Loucy (cell line): Measurements from ENCODE around the gene GPR17.

ENCODE experiments used
- H2AFZ ChIP-seq: fragments of 200-600 bp; sonication (generic); 2 replicates; pipeline ENCODE4 v1.6.0; 2016; ENCODE audit warnings: antibody characterized with exemption, mild to moderate bottlenecking, low read length, moderate library complexity
- H3F3A ChIP-seq: fragments of 200-600 bp; 2 replicates; pipeline ENCODE4 v1.6.0; 2016; ENCODE audit warnings: antibody characterized with exemption, low read depth, mild to moderate bottlenecking
- H3K27me3 ChIP-seq: fragments of 200-600 bp; sonication (generic); 2 replicates; pipeline ENCODE4 v1.6.1; 2014; ENCODE audit warnings: low read length, mild to moderate bottlenecking; ENCODE audit not compliant: insufficient read depth, poor library complexity, severe bottlenecking
- H3K36me3 ChIP-seq: fragments of 200-600 bp; sonication (generic); 2 replicates; pipeline ENCODE4 v1.6.1; 2016; ENCODE audit warnings: low read length; ENCODE audit not compliant: insufficient read depth
- H3K4me1 ChIP-seq: fragments of 200-600 bp; sonication (generic); 2 replicates; pipeline ENCODE4 v1.5.1; 2014; ENCODE audit warnings: low read length, mild to moderate bottlenecking; ENCODE audit not compliant: insufficient read depth, poor library complexity, severe bottlenecking
- H3K4me2 ChIP-seq: fragments of 200-600 bp; sonication (generic); 2 replicates; pipeline ENCODE4 v1.6.0; 2014; ENCODE audit warnings: antibody characterized with exemption, low read length, low read depth, mild to moderate bottlenecking; ENCODE audit not compliant: poor library complexity, severe bottlenecking
- H3K4me3 ChIP-seq: fragments of 200-600 bp; sonication (generic); 2 replicates; pipeline ENCODE4 v1.5.1; 2014; ENCODE audit warnings: low read length, mild to moderate bottlenecking, mixed read lengths; ENCODE audit not compliant: poor library complexity, severe bottlenecking
- H3K79me2 ChIP-seq: fragments of 200-600 bp; sonication (generic); 2 replicates; pipeline ENCODE4 v1.6.1; 2014; ENCODE audit warnings: low read length; ENCODE audit not compliant: insufficient read depth
- H3K9ac ChIP-seq: fragments of 200-600 bp; sonication (generic); 2 replicates; pipeline ENCODE4 v1.6.0; 2014; ENCODE audit warnings: mild to moderate bottlenecking, low read depth, low read length, moderate library complexity; ENCODE audit not compliant: poor library complexity, severe bottlenecking
- H3K9me2 ChIP-seq: fragments of 200-600 bp; sonication (generic); replicated peaks from 2 replicates; pipeline ENCODE4 v1.6.1; 2016; ENCODE audit warnings: low read depth, low read length, mixed read lengths
- H3K9me3 ChIP-seq: fragments of 200-600 bp; sonication (generic); 2 replicates; pipeline ENCODE4 v1.6.1; 2014; ENCODE audit warnings: mild to moderate bottlenecking, antibody characterized with exemption, low read length, low read depth; ENCODE audit not compliant: insufficient read depth
- H4K20me1 ChIP-seq: fragments of 200-600 bp; sonication (generic); 2 replicates; pipeline ENCODE4 v1.6.0; 2014; ENCODE audit warnings: antibody characterized with exemption, low read length, mild to moderate bottlenecking; ENCODE audit not compliant: insufficient read depth, poor library complexity, severe bottlenecking
- EZH2phosphoT487 ChIP-seq: fragments of 200-600 bp; IDR thresholded peaks from 2 replicates; pipeline ENCODE4 v1.6.1; 2018; ENCODE audit warnings: antibody characterized with exemption, mild to moderate bottlenecking, moderate library complexity, borderline replicate concordance
- TF ChIP-seq, protein P1 (sequence below): fragments of 200-600 bp; sonication (generic); conservative IDR thresholded peaks from 2 replicates; pipeline ENCODE4 v1.5.1; 2014; ENCODE audit warnings: mild to moderate bottlenecking, antibody characterized with exemption, low read length

Gene GPR17

DNA sequence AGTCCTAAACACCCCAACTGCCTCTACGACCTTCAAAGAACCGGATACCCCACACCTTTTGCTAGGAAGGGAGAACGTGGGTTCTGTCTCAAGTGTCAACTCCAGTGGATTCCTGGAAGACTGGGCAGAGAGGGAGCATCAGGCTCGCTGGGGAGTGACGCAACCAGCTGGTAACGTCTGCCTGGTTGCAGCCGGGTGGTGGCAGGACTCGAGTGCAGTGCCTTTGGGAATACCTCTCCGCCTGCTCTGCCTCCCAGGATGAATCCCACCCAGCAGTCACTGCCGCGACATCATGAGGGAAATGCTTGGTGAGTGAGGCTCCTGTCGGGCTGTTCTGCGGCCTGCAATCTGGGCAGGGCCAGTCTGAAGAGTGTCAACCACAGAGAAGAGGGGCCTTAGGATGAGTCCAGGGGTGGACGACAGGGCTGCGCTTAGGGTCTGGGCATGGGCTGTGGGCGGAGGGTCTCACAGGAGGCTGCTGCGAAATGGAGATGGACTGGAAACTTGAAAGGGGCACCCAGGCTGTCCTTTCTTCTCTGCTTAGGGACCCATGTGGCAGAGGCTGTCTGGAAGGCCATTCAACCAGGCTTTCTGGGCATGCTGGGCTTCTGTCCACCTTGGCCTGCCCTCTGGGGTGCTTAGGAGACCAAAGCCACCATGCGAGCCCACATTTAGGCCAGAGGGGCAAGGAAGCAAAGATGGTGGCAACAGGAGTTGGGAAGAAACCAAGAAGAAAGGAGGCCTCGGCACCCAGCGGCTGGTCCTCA, 12.9 kb downstream of the GPR17 start:
- TF ChIP-seq, protein P1, sequence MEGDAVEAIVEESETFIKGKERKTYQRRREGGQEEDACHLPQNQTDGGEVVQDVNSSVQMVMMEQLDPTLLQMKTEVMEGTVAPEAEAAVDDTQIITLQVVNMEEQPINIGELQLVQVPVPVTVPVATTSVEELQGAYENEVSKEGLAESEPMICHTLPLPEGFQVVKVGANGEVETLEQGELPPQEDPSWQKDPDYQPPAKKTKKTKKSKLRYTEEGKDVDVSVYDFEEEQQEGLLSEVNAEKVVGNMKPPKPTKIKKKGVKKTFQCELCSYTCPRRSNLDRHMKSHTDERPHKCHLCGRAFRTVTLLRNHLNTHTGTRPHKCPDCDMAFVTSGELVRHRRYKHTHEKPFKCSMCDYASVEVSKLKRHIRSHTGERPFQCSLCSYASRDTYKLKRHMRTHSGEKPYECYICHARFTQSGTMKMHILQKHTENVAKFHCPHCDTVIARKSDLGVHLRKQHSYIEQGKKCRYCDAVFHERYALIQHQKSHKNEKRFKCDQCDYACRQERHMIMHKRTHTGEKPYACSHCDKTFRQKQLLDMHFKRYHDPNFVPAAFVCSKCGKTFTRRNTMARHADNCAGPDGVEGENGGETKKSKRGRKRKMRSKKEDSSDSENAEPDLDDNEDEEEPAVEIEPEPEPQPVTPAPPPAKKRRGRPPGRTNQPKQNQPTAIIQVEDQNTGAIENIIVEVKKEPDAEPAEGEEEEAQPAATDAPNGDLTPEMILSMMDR, result no peak
- no peak for TF ChIP-seq EZH2phosphoT487
- H3K9me2 ChIP-seq, result no peaks in the 10 kb centered on the region
- no peak overlapping the region for H3K4me3 ChIP-seq
- H4K20me1 ChIP-seq, result no peaks in the 10 kb centered on the region
- no peaks in the 10 kb centered on the region for H3K27me3 ChIP-seq
- H3K4me1 ChIP-seq, result no peaks in the 10 kb centered on the region
- H3K9ac ChIP-seq, result no peak overlapping the region
- no peaks in the 10 kb centered on the region for H3F3A ChIP-seq
- H3K4me2 ChIP-seq, result no peak overlapping the region
- H2AFZ ChIP-seq, result no peak overlapping the region
- no peaks in the 10 kb centered on the region for H3K36me3 ChIP-seq
- H3K9me3 ChIP-seq, result no peaks in the 10 kb centered on the region
- no peaks in the 10 kb centered on the region for H3K79me2 ChIP-seq

DNA sequence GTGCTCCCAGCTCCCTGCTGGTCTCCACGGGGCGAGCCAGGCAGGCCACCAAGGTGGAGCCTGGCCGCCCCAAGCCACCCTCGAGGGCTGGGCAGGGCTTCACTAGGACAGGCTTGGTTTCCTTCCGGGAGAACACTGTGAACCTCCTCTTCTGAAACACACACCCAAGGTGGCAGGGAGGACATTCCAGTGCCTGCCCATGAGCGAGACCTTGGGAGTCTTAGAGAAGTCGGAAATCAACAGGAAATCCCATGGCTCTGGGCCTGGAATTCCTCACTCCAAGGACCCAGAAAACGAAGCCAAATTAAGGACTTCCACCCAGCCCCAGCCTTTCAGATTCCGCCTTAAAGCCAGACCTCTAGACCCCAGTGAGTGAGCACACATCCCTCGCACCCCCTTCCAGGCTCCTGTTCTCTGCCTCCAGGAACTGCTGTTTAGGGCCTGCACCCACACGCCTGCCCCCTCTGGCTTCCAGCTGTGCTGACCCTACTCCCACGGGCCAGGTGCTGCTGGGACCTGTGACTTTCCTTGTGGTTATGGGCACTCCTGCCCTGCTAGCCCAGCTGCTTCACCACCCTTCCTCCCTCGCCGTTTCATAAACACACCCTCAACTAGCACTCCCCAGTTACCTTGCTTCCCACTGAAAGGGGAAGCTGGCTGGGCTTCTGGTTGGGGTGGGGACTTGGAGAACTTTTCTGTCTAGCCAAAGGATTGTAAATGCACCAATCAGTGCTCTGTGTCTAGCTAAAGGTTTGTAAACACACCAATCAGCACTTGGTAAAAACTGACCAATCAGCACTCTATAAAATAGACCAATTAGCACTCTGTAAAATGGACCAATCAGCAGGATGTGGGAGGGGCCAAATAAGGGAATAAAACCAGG, 13.7 kb downstream of the GPR17 start:
- Histone ChIP-seq H2AFZ (no peak overlapping the region), H3F3A (no peaks in the 10 kb centered on the region), H3K4me3 (no peak overlapping the region), H4K20me1 (no peaks in the 10 kb centered on the region), H3K9me3 (no peaks in the 10 kb centered on the region), H3K4me1 (no peaks in the 10 kb centered on the region), H3K36me3 (no peaks in the 10 kb centered on the region), H3K27me3 (no peaks in the 10 kb centered on the region), H3K79me2 (no peaks in the 10 kb centered on the region), H3K9ac (no peak overlapping the region), H3K9me2 (no peaks in the 10 kb centered on the region), H3K4me2 (no peak overlapping the region)
- TF ChIP-seq, protein P1, result no peak
- TF ChIP-seq EZH2phosphoT487, result no peak

DNA sequence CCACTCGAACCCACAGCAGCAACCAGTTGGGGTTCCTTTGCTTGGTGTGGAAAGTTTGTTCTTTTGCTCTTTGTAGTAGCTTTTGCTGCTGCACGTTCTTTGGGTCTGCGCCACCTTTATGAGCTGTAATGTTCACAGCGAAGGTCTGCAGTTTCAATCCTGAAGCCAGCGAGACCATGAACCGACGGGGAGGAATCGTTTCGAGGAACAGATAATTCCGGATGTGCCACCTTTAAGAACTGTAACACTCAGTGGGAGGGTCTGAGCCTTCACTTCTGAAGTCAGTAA, 14.3 kb downstream of the GPR17 start:
- TF ChIP-seq, protein P1, result no peak
- no peak for TF ChIP-seq EZH2phosphoT487
- H3K4me1 ChIP-seq, result no peaks in the 10 kb centered on the region
- H2AFZ ChIP-seq, result 0 out of 2 replicates have a peak overlapping the region, but pooled peaks have one; percentile 32
- H3K79me2 ChIP-seq, result no peaks in the 10 kb centered on the region
- no peaks in the 10 kb centered on the region for H3K9me3 ChIP-seq
- H3K9ac ChIP-seq, result no peak overlapping the region
- H4K20me1 ChIP-seq, result no peaks in the 10 kb centered on the region
- H3K9me2 ChIP-seq, result no peaks in the 10 kb centered on the region
- no peaks in the 10 kb centered on the region for H3K27me3 ChIP-seq
- H3K36me3 ChIP-seq, result no peaks in the 10 kb centered on the region
- H3K4me2 ChIP-seq, result no peak overlapping the region
- no peak overlapping the region for H3K4me3 ChIP-seq
- H3F3A ChIP-seq, result no peaks in the 10 kb centered on the region
